HepG2 (cell line): Measurements from ENCODE around the gene ETHE1. TPM values are rescaled to one million over a fixed set of nuclear protein-coding genes. Genes with fewer than 3 reads are reported as not detected.

Experiments
- CAMTA2 ChIP-seq: sonication (generic); formaldehyde crosslinking; IDR thresholded peaks from 2 replicates; pipeline ENCODE4 v1.4.0; 2020; ENCODE audit warnings: mild to moderate bottlenecking, missing genetic modification reagents, borderline replicate concordance
- FIP1L1 ChIP-seq: fragments of 200-400 bp; formaldehyde crosslinking; IDR thresholded peaks from 2 replicates; pipeline ENCODE4 v1.6.1; 2018; ENCODE audit warnings: low read depth, mild to moderate bottlenecking, low read length, moderate library complexity, borderline replicate concordance; ENCODE audit not compliant: insufficient read depth
- GATA4 ChIP-seq: sonication (generic); IDR thresholded peaks from 2 replicates; pipeline ENCODE4 v1.6.1; 2016; ENCODE audit warnings: antibody characterized with exemption, low read depth, borderline replicate concordance
- HCFC1 ChIP-seq: fragments of 150-350 bp; IDR thresholded peaks from 2 replicates; pipeline ENCODE4 v1.6.1; 2014; ENCODE audit warnings: low read depth, low read length
- IRX3 ChIP-seq: sonication (generic); formaldehyde crosslinking; IDR thresholded peaks from 2 replicates; pipeline ENCODE4 v1.8.1; 2023; ENCODE audit warnings: mild to moderate bottlenecking, low read depth, missing genetic modification reagents, borderline replicate concordance
- MAFG ChIP-seq: sonication (generic); formaldehyde crosslinking; IDR thresholded peaks from 2 replicates; pipeline ENCODE4 v1.5.1; 2020; ENCODE audit warnings: mild to moderate bottlenecking, missing genetic modification reagents
- MAFK ChIP-seq, 2 experiments: IDR thresholded peaks in 1 of 2; conservative IDR thresholded peaks in 1 of 2; 2 replicates each; pipeline ENCODE4 v1.6.1; 2011; ENCODE audit warnings: improper control_type of control experiment in 2 of 2, low read length in 2 of 2
- REPIN1 ChIP-seq: sonication (generic); formaldehyde crosslinking; IDR thresholded peaks from 2 replicates; pipeline ENCODE4 v1.8.0; 2022; ENCODE audit warnings: missing genetic modification reagents, low read depth, mild to moderate bottlenecking, borderline replicate concordance
- SPEN ChIP-seq: sonication (generic); formaldehyde crosslinking; IDR thresholded peaks from 2 replicates; pipeline ENCODE4 v1.5.1; 2020; ENCODE audit warnings: low read depth, mild to moderate bottlenecking, missing genetic modification reagents
- STAG1 ChIP-seq: sonication (generic); formaldehyde crosslinking; IDR thresholded peaks from 2 replicates; pipeline ENCODE4 v1.4.0; 2020; ENCODE audit warnings: missing genetic modification reagents
- WIZ ChIP-seq: sonication (generic); formaldehyde crosslinking; IDR thresholded peaks from 2 replicates; pipeline ENCODE4 v1.5.1; 2020; ENCODE audit warnings: mild to moderate bottlenecking, missing genetic modification reagents
- ZBTB3 ChIP-seq: sonication (generic); formaldehyde crosslinking; IDR thresholded peaks from 2 replicates; pipeline ENCODE4 v1.4.0; 2020; ENCODE audit warnings: low read depth, mild to moderate bottlenecking, moderate library complexity, missing genetic modification reagents, borderline replicate concordance
- ZNF30 ChIP-seq: sonication (generic); formaldehyde crosslinking; IDR thresholded peaks from 2 replicates; pipeline ENCODE4 v1.5.0; 2020; ENCODE audit warnings: mild to moderate bottlenecking, missing genetic modification reagents
- ZNF354B ChIP-seq: sonication (generic); formaldehyde crosslinking; IDR thresholded peaks from 2 replicates; pipeline ENCODE4 v1.8.0; 2022; ENCODE audit warnings: mild to moderate bottlenecking, missing genetic modification reagents
- ZNF660 ChIP-seq: sonication (generic); formaldehyde crosslinking; IDR thresholded peaks from 2 replicates; pipeline ENCODE4 v1.5.1; 2020; ENCODE audit warnings: mild to moderate bottlenecking, low read depth, missing genetic modification reagents, borderline replicate concordance
- ZNF891 ChIP-seq: sonication (generic); formaldehyde crosslinking; IDR thresholded peaks from 2 replicates; pipeline ENCODE4 v1.5.0; 2020; ENCODE audit warnings: mild to moderate bottlenecking, missing genetic modification reagents
- polyA plus RNA-seq, 8 experiments: library from polyadenylated mRNA; depleted of rRNA in 3 of 8; stranded (reverse) in 7 of 8; unstranded in 1 of 8; fragments of >200 nt; fragmentation: Illumina TruSeq in 4 of 8; extraction: Trizol in 4 of 8; gene quantifications; 2 replicates each; pipeline versions ENCODE4 v1.2.1 to v1.2.3, GENCODE V29; 2011 to 2016; ENCODE audit warnings: low read depth in 4 of 8, missing spikeins in 1 of 8, mixed read lengths in 1 of 8; ENCODE audit not compliant: insufficient read depth in 1 of 8
- total RNA-seq, 5 experiments: library from RNA; depleted of rRNA; stranded (reverse); fragments of >200 nt; fragmentation: Illumina TruSeq; extraction: Trizol; gene quantifications; 2 replicates each; pipeline ENCODE4 v1.2.3, GENCODE V29; 2016; ENCODE audit warnings: low read depth in 1 of 5
- TF ChIP-seq, protein P1 (sequence below): sonication (generic); formaldehyde crosslinking; IDR thresholded peaks from 2 replicates; pipeline ENCODE4 v1.9.0; 2021; ENCODE audit warnings: missing genetic modification reagents, borderline replicate concordance
- TF ChIP-seq, protein P2 (sequence below): IDR thresholded peaks from 2 replicates; pipeline ENCODE4 v1.6.1; 2016; ENCODE audit warnings: low read depth
- TF ChIP-seq, protein P3 (sequence below): sonication (generic); formaldehyde crosslinking; IDR thresholded peaks from 2 replicates; pipeline ENCODE4 v1.8.1; 2022; ENCODE audit warnings: low read depth, mild to moderate bottlenecking, missing genetic modification reagents
- TF ChIP-seq, protein P4 (sequence below): sonication (generic); formaldehyde crosslinking; IDR thresholded peaks from 2 replicates; pipeline ENCODE4 v1.8.0; 2022; ENCODE audit warnings: missing genetic modification reagents, mild to moderate bottlenecking, moderate library complexity, borderline replicate concordance
- TF ChIP-seq, protein P5 (sequence below): sonication (generic); formaldehyde crosslinking; IDR thresholded peaks from 2 replicates; pipeline ENCODE4 v1.4.0; 2020; ENCODE audit warnings: missing genetic modification reagents

ETHE1 gene
- total and polyA plus RNA-seq, 2 of the 13 experiments (the other 11 are each of a cell fraction or from before 2014, with no cell fraction given) = 32.5 to 58.4 TPM

DNA sequence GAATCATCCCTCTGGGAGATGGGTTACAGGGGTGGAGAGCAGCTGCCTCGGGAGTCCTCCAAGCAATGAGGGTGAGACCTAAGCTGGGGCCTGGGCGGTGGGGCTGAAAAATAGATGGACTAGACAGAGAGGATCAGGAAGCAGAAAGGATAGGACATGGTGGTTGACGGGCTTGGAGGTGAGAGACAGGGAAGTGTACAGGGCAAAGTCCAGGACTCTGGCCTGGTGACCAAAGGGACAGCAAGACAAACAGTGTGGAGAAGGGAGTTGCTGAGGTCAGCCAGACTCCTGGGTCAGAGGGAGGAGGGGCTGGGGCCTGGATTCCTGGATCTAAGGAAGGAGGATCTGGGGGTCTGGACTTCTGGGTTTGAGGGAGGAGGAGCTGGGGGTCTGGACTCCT is 28.0 kb downstream of the ETHE1 start (continued):
- TF ChIP-seq, protein P1, sequence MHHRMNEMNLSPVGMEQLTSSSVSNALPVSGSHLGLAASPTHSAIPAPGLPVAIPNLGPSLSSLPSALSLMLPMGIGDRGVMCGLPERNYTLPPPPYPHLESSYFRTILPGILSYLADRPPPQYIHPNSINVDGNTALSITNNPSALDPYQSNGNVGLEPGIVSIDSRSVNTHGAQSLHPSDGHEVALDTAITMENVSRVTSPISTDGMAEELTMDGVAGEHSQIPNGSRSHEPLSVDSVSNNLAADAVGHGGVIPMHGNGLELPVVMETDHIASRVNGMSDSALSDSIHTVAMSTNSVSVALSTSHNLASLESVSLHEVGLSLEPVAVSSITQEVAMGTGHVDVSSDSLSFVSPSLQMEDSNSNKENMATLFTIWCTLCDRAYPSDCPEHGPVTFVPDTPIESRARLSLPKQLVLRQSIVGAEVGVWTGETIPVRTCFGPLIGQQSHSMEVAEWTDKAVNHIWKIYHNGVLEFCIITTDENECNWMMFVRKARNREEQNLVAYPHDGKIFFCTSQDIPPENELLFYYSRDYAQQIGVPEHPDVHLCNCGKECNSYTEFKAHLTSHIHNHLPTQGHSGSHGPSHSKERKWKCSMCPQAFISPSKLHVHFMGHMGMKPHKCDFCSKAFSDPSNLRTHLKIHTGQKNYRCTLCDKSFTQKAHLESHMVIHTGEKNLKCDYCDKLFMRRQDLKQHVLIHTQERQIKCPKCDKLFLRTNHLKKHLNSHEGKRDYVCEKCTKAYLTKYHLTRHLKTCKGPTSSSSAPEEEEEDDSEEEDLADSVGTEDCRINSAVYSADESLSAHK (CRISPR knock-in tag) = no peak
- TF ChIP-seq STAG1 (CRISPR knock-in tag) (no peak), WIZ (no peak), MAFG (CRISPR knock-in tag) (no peak), ZNF30 (CRISPR knock-in tag) (no peak), IRX3 (CRISPR knock-in tag) (no peak), ZNF891 (no peak), ZBTB3 (CRISPR knock-in tag) (no peak), CAMTA2 (no peak), ZNF660 (CRISPR knock-in tag) (no peak), REPIN1 (CRISPR knock-in tag) (no peak; the same call in 1 of the 2 replicates), GATA4 (no peak), FIP1L1 (no peak), MAFK (conservative IDR thresholded peaks at IDR 0.05 in 1 of 2, IDR thresholded peaks at IDR 0.05 in 1 of 2; ENCODE audit: low read length in 2 of 2) (peak; percentile 72), ZNF354B (CRISPR knock-in tag) (no peak), SPEN (CRISPR knock-in tag) (peak; percentile 64), HCFC1 (no peak)
- TF ChIP-seq, protein P2, sequence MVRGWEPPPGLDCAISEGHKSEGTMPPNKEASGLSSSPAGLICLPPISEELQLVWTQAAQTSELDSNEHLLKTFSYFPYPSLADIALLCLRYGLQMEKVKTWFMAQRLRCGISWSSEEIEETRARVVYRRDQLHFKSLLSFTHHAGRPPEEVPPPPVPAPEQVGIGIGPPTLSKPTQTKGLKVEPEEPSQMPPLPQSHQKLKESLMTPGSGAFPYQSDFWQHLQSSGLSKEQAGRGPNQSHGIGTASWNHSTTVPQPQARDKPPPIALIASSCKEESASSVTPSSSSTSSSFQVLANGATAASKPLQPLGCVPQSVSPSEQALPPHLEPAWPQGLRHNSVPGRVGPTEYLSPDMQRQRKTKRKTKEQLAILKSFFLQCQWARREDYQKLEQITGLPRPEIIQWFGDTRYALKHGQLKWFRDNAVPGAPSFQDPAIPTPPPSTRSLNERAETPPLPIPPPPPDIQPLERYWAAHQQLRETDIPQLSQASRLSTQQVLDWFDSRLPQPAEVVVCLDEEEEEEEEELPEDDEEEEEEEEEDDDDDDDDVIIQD (CRISPR knock-in tag) = peak; percentile 60; the same call in 1 of the 2 replicates
- TF ChIP-seq, protein P3, sequence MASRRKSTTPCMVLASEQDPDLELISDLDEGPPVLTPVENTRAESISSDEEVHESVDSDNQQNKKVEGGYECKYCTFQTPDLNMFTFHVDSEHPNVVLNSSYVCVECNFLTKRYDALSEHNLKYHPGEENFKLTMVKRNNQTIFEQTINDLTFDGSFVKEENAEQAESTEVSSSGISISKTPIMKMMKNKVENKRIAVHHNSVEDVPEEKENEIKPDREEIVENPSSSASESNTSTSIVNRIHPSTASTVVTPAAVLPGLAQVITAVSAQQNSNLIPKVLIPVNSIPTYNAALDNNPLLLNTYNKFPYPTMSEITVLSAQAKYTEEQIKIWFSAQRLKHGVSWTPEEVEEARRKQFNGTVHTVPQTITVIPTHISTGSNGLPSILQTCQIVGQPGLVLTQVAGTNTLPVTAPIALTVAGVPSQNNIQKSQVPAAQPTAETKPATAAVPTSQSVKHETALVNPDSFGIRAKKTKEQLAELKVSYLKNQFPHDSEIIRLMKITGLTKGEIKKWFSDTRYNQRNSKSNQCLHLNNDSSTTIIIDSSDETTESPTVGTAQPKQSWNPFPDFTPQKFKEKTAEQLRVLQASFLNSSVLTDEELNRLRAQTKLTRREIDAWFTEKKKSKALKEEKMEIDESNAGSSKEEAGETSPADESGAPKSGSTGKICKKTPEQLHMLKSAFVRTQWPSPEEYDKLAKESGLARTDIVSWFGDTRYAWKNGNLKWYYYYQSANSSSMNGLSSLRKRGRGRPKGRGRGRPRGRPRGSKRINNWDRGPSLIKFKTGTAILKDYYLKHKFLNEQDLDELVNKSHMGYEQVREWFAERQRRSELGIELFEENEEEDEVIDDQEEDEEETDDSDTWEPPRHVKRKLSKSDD (CRISPR knock-in tag) = 0 out of 2 replicates have a peak, but pooled peaks have one; percentile 60
- TF ChIP-seq, protein P4, sequence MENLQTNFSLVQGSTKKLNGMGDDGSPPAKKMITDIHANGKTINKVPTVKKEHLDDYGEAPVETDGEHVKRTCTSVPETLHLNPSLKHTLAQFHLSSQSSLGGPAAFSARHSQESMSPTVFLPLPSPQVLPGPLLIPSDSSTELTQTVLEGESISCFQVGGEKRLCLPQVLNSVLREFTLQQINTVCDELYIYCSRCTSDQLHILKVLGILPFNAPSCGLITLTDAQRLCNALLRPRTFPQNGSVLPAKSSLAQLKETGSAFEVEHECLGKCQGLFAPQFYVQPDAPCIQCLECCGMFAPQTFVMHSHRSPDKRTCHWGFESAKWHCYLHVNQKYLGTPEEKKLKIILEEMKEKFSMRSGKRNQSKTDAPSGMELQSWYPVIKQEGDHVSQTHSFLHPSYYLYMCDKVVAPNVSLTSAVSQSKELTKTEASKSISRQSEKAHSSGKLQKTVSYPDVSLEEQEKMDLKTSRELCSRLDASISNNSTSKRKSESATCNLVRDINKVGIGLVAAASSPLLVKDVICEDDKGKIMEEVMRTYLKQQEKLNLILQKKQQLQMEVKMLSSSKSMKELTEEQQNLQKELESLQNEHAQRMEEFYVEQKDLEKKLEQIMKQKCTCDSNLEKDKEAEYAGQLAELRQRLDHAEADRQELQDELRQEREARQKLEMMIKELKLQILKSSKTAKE = no peak
- TF ChIP-seq, protein P5, sequence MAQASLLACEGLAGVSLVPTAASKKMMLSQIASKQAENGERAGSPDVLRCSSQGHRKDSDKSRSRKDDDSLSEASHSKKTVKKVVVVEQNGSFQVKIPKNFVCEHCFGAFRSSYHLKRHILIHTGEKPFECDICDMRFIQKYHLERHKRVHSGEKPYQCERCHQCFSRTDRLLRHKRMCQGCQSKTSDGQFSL (CRISPR knock-in tag) = no peak
